B cell (primary cell): ENCODE data around the gene UCN3. TPM values are rescaled to one million over a fixed set of nuclear protein-coding genes. Genes with fewer than 3 reads are reported as not detected.

Source experiments
- ATAC-seq: fragments of 200-7000 bp; cut with Tn5 transposase; one replicate; pipeline ENCODE4 v1.10.0; 2021; ENCODE audit warnings: low read depth, mild to moderate bottlenecking, moderate number of reproducible peaks, moderate library complexity
- CTCF ChIA-PET: fragments of 350-600 bp; sonication (Branson Sonifier 250); formaldehyde crosslinking; loops from one replicate; lab custom pipeline; 2021; ENCODE audit warnings: antibody characterized with exemption, inconsistent platforms; lab: Charles Lee
- POLR2A ChIA-PET: fragments of 350-600 bp; sonication (Branson Sonifier 250); formaldehyde crosslinking; loops from one replicate; lab custom pipeline; 2021; ENCODE audit warnings: antibody characterized with exemption; lab: Charles Lee
- DNase-seq: peaks from one replicate; pipeline ENCODE4 v3.0.0; 2013
- H2AFZ ChIP-seq: 2 replicates; pipeline ENCODE4 v1.6.1; 2012; ENCODE audit warnings: mild to moderate bottlenecking, low read depth, low read length; ENCODE audit not compliant: insufficient read depth, poor library complexity, severe bottlenecking
- H3K27ac ChIP-seq, 2 donors: 1 replicate in 1 of 2; 2 replicates in 1 of 2; pipeline ENCODE4 v1.5.1; 2012 to 2013; ENCODE audit warnings: low read length in 2 of 2, mild to moderate bottlenecking in 2 of 2, moderate library complexity in 1 of 2
- H3K27me3 ChIP-seq, 4 experiments: fragments of 200-600 bp in 1 of 4; sonication (generic) in 1 of 4; replicated peaks in 1 of 4; 1 replicate in 2 of 4; 2 replicates in 2 of 4; pipeline versions ENCODE4 v1.6.1 to v1.7.0; 2013 to 2016; ENCODE audit warnings: low read length in 3 of 4, mild to moderate bottlenecking in 2 of 4, mixed read lengths in 1 of 4, moderate library complexity in 1 of 4; ENCODE audit not compliant: insufficient read depth in 4 of 4, control insufficient read depth in 3 of 4; ENCODE audit errors: control extremely low read depth in 1 of 4
- H3K36me3 ChIP-seq, 2 experiments: replicated peaks in 1 of 2; 1 replicate in 1 of 2; 2 replicates in 1 of 2; pipeline versions ENCODE4 v1.6.1 to v1.7.1; 2013; ENCODE audit warnings: low read length in 1 of 2; ENCODE audit not compliant: insufficient read depth in 2 of 2, control insufficient read depth in 1 of 2; ENCODE audit errors: control extremely low read depth in 1 of 2, extremely low read depth in 1 of 2
- H3K4me1 ChIP-seq, 2 donors: fragments of 200-600 bp in 1 of 2; sonication (generic) in 1 of 2; 1 replicate in 1 of 2; 2 replicates in 1 of 2; pipeline versions ENCODE4 v1.5.1 to v1.6.1; 2013 to 2017; ENCODE audit warnings: low read length in 2 of 2; ENCODE audit not compliant: control insufficient read depth in 2 of 2, insufficient read depth in 2 of 2
- H3K4me2 ChIP-seq: replicated peaks from 2 replicates; pipeline ENCODE3; 2012; ENCODE audit warnings: mild to moderate bottlenecking, low read depth, low read length; ENCODE audit not compliant: poor library complexity, severe bottlenecking
- H3K4me3 ChIP-seq, 5 experiments: fragments of 200-600 bp in 1 of 5; sonication (generic) in 1 of 5; 1 replicate in 3 of 5; 2 replicates in 2 of 5; pipeline versions ENCODE4 v1.5.1 to v1.7.0; 2011 to 2016; ENCODE audit warnings: low read length in 4 of 5, mild to moderate bottlenecking in 4 of 5, low read depth in 2 of 5, control low read depth in 1 of 5, moderate library complexity in 1 of 5; ENCODE audit not compliant: insufficient read depth in 1 of 5; ENCODE audit errors: control extremely low read depth in 1 of 5, extremely low read depth in 1 of 5
- H3K79me2 ChIP-seq: fragments of 200-600 bp; sonication (generic); one replicate; pipeline ENCODE4 v1.6.0; 2016; ENCODE audit warnings: low read length; ENCODE audit not compliant: control insufficient read depth, insufficient read depth
- H3K9ac ChIP-seq: fragments of 200-600 bp; sonication (generic); 2 replicates; pipeline ENCODE4 v1.6.1; 2017; ENCODE audit warnings: mild to moderate bottlenecking, low read length, moderate library complexity
- H3K9me3 ChIP-seq, 3 donors: one replicate each; pipeline versions ENCODE4 v1.6.1 to v1.7.1; 2013; ENCODE audit warnings: low read length in 2 of 3; ENCODE audit not compliant: control insufficient read depth in 2 of 3, insufficient read depth in 1 of 3; ENCODE audit errors: control extremely low read depth in 1 of 3
- H4K20me1 ChIP-seq: 2 replicates; pipeline ENCODE4 v1.6.0; 2012; ENCODE audit warnings: mild to moderate bottlenecking, low read length; ENCODE audit not compliant: insufficient read depth, control insufficient read depth, poor library complexity, severe bottlenecking
- H3K27ac Mint-ChIP-seq: one replicate; pipeline ENCODE4 v1.8.0; 2021; ENCODE audit warnings: mixed read lengths
- H3K27me3 Mint-ChIP-seq: one replicate; pipeline ENCODE4 v1.8.0; 2021; ENCODE audit warnings: mixed read lengths
- H3K4me1 Mint-ChIP-seq: one replicate; pipeline ENCODE4 v1.8.0; 2021; ENCODE audit warnings: mixed read lengths
- H3K4me3 Mint-ChIP-seq: one replicate; pipeline ENCODE4 v1.8.0; 2021; ENCODE audit warnings: mixed read lengths
- H3K9me3 Mint-ChIP-seq: one replicate; pipeline ENCODE4 v1.8.0; 2022; ENCODE audit warnings: mixed read lengths; ENCODE audit not compliant: insufficient read depth
- CTCF ChIP-seq: fragments of 200-600 bp; IDR thresholded peaks from one replicate; pipeline ENCODE4 v1.8.0; 2022; ENCODE audit warnings: antibody characterized with exemption, mild to moderate bottlenecking
- EZH2 ChIP-seq: IDR thresholded peaks from 2 replicates; pipeline ENCODE4 v1.6.1; 2012; ENCODE audit warnings: borderline replicate concordance, low read depth, mild to moderate bottlenecking, moderate library complexity, low read length; ENCODE audit not compliant: insufficient read depth, poor library complexity, severe bottlenecking
- WGBS: methylation state at CpG from one replicate; pipeline ENCODE4 v1.1.5; 2013; ENCODE audit warnings: missing lambda C conversion rate; ENCODE audit not compliant: insufficient coverage; 5-methylcytosine and 5-hydroxymethylcytosine counted together
- intact Hi-C: fragments of 100-400 bp; cut with micrococcal nuclease; formaldehyde crosslinking; loops from one replicate; pipeline ENCODE4 v1.10.0; 2022
- polyA plus RNA-seq: library from polyadenylated mRNA; depleted of rRNA; stranded (reverse); fragments of >200 nt; gene quantifications from 2 replicates; pipeline ENCODE4 v1.2.3, GENCODE V29; 2012
- total RNA-seq, 2 donors: library from RNA; stranded (reverse); fragments of 120-200 nt in 1 of 2; gene quantifications; 1 replicate in 1 of 2; 2 replicates in 1 of 2; pipeline versions ENCODE4 v1.2.3 to v1.2.4, GENCODE V29; 2013 to 2022

The UCN3 gene
- total and polyA plus RNA-seq, 2 donors (not counting 1 experiment from before 2014, with no cell fraction given), result not detected

- Histone ChIP-seq H3K4me2 (no peak overlapping the region), H3K79me2 (no peaks in the 10 kb centered on the region), H3K9me3 (peaks cover 0 to 7% (median 0%) of the 10 kb centered on the region in 3 donors), H3K27me3 (peaks cover 0 to 3% (median 1%) of the 10 kb centered on the region in 4 experiments), H3K27ac (no peak overlapping the region), H3K4me1 (no peaks in the 10 kb centered on the region), H3K4me3 (no peak overlapping the region), H2AFZ (no peak overlapping the region), H4K20me1 (no peaks in the 10 kb centered on the region), H3K36me3 (no peaks in the 10 kb centered on the region), H3K9ac (no peak overlapping the region)
- Mint-ChIP-seq H3K9me3 (peaks cover 6% of the 10 kb centered on the region), H3K27ac (no peak overlapping the region), H3K4me3 (no peak overlapping the region), H3K4me1 (no peaks in the 10 kb centered on the region), H3K27me3 (peaks cover 35% of the 10 kb centered on the region)
- CTCF ChIA-PET, result no interaction called here
- POLR2A ChIA-PET, result no interaction called here
- DNase-seq, result no peak
- WGBS, result 37% methylated on average over 4 of the region's 5 CpGs
- no peak for ATAC-seq
- no peak for TF ChIP-seq EZH2
- no peak for TF ChIP-seq CTCF
- intact Hi-C loops, result no loop called here
These were observed 1.2 kb downstream of the UCN3 start for GRCh38 chr10:5365928-5366327.

- no peak for ATAC-seq
- 79% methylated on average over 13 of the region's 16 CpGs for WGBS
These were observed 4.8 kb downstream of the UCN3 start for GRCh38 chr10:5369362-5370158.

More at GRCh38 chr10:5369362-5370158, 4.8 kb downstream of the UCN3 start:
- peaks cover 0 to 18% (median 0%) of the 10 kb centered on the region in 3 donors for H3K9me3 ChIP-seq
- no peaks in the 10 kb centered on the region for H3K79me2 ChIP-seq
- Mint-ChIP-seq H3K27ac (no peak overlapping the region), H3K27me3 (peaks cover 15% of the 10 kb centered on the region), H3K4me1 (no peaks in the 10 kb centered on the region), H3K4me3 (no peak overlapping the region), H3K9me3 (peaks cover 7% of the 10 kb centered on the region)
- CTCF ChIA-PET, result no interaction called here
- H3K4me1 ChIP-seq, result no peaks in the 10 kb centered on the region
- no peak overlapping the region for H3K9ac ChIP-seq
- H3K27ac ChIP-seq, result no peak overlapping the region
- H3K36me3 ChIP-seq, result no peaks in the 10 kb centered on the region
- no peak overlapping the region for H3K4me3 ChIP-seq
- H4K20me1 ChIP-seq, result no peaks in the 10 kb centered on the region
- POLR2A ChIA-PET, result no interaction called here
- H3K4me2 ChIP-seq, result no peak overlapping the region
- intact Hi-C loops, result no loop called here
- TF ChIP-seq EZH2, result no peak
- no peak for TF ChIP-seq CTCF
- H3K27me3 ChIP-seq, result peaks cover 0 to 4% (median 2%) of the 10 kb centered on the region in 4 experiments
- no peak for DNase-seq
- no peak overlapping the region for H2AFZ ChIP-seq
